Transverse colon (tissue), 3 donors: ENCODE measurements around the gene AK9.

Experiments
- CTCF ChIP-seq, 5 experiments: fragments of 200-600 bp in 3 of 5; fragments of 450-650 bp in 2 of 5; sonication (generic) in 3 of 5; IDR thresholded peaks; 1 replicate in 2 of 5; 2 replicates in 3 of 5; pipeline ENCODE4 v1.5.1; 2016 to 2017; ENCODE audit warnings: antibody characterized with exemption in 5 of 5, inconsistent platforms in 3 of 5, mild to moderate bottlenecking in 2 of 5, moderate library complexity in 1 of 5
- EP300 ChIP-seq: sonication (generic); formaldehyde crosslinking; IDR thresholded peaks from one replicate; pipeline ENCODE4 v1.6.1; 2017; ENCODE audit warnings: antibody characterized with exemption, low read depth

- TF ChIP-seq EP300 (no peak), CTCF (IDR thresholded peaks at IDR 0.05) (no peak)
These were observed 183.4 kb downstream of the AK9 start for GRCh38 chr6:109507490-109508072.
